SU-DHL-6 (cell line): ENCODE measurements around the gene LRRC7.

Experiments
- EZH2phosphoT487 ChIP-seq: fragments of 200-600 bp; sonication (generic), shearing (Covaris generic); conservative IDR thresholded peaks from 2 replicates; pipeline ENCODE4 v1.6.1; 2018; ENCODE audit warnings: mild to moderate bottlenecking, antibody characterized with exemption, low read length, moderate library complexity, mixed read lengths
- TF ChIP-seq, protein P1 (sequence below): fragments of 200-600 bp; sonication (generic); IDR thresholded peaks from one replicate; pipeline ENCODE4 v1.5.1; 2017; ENCODE audit warnings: antibody characterized with exemption, mild to moderate bottlenecking, low read length, moderate library complexity; ENCODE audit not compliant: insufficient read depth, poor library complexity, severe bottlenecking

GRCh38 chr1:70164350-70164749 lies 596.6 kb downstream of the LRRC7 start:
- TF ChIP-seq, protein P1, sequence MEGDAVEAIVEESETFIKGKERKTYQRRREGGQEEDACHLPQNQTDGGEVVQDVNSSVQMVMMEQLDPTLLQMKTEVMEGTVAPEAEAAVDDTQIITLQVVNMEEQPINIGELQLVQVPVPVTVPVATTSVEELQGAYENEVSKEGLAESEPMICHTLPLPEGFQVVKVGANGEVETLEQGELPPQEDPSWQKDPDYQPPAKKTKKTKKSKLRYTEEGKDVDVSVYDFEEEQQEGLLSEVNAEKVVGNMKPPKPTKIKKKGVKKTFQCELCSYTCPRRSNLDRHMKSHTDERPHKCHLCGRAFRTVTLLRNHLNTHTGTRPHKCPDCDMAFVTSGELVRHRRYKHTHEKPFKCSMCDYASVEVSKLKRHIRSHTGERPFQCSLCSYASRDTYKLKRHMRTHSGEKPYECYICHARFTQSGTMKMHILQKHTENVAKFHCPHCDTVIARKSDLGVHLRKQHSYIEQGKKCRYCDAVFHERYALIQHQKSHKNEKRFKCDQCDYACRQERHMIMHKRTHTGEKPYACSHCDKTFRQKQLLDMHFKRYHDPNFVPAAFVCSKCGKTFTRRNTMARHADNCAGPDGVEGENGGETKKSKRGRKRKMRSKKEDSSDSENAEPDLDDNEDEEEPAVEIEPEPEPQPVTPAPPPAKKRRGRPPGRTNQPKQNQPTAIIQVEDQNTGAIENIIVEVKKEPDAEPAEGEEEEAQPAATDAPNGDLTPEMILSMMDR, result no peak
- TF ChIP-seq EZH2phosphoT487, result no peak
